HepG2 (cell line): ENCODE measurements around the gene DIS3L2. TPM values are rescaled to one million over a fixed set of nuclear protein-coding genes. Genes with fewer than 3 reads are reported as not detected.

ENCODE experiments used
- ATAC-seq: fragments of 200-7000 bp; cut with Tn5 transposase; 3 replicates; pipeline ENCODE4 v1.9.1; 2020; ENCODE audit warnings: mild to moderate bottlenecking, moderate library complexity
- BruUV-seq: library from RNA; stranded (reverse); fragments of 400-500 nt; replicated peaks from 2 replicates; lab custom pipeline; 2021; lab: Mats Ljungman, UMichigan
- CTCF ChIA-PET: fragments of 300-600 bp; formaldehyde crosslinking; extraction: SDS; loops from one replicate; lab custom pipeline; 2021; ENCODE audit warnings: low total read pairs, inconsistent platforms, low intra/inter-chr PET ratio; lab: Yijun Ruan, JAX
- POLR2A ChIA-PET: fragments of 350-600 bp; sonication (Branson Sonifier 250); formaldehyde crosslinking; loops from one replicate; lab custom pipeline; 2020; ENCODE audit warnings: antibody characterized with exemption, inconsistent platforms; lab: Yijun Ruan, JAX
- DNase-seq: peaks from one replicate; pipeline ENCODE4 v3.0.0-alpha.2; 2015; ENCODE audit warnings: low spot score
- FAIRE-seq: peaks from 3 replicates; lab custom pipeline; 2011; peaks lifted over from hg19 to GRCh38; lab: Jason Lieb, UNC
- H2AFZ ChIP-seq: one replicate; pipeline ENCODE4 v1.6.1; 2011; ENCODE audit warnings: low read length, inconsistent platforms
- H3K27ac ChIP-seq: fragments of 300-600 bp; 3 replicates; pipeline ENCODE4 v1.8.0; 2011; ENCODE audit warnings: mixed run types, mild to moderate bottlenecking, mixed read lengths, low read length, inconsistent platforms; ENCODE audit not compliant: insufficient read depth; ENCODE audit errors: extremely low read length
- H3K27me3 ChIP-seq, 2 experiments: fragments of 200-600 bp in 1 of 2; 2 replicates in 1 of 2; 3 replicates in 1 of 2; pipeline versions ENCODE4 v1.6.0 to v1.8.0; 2011; ENCODE audit warnings: low read length in 2 of 2, mild to moderate bottlenecking in 2 of 2, moderate library complexity in 2 of 2, inconsistent platforms in 1 of 2; ENCODE audit not compliant: insufficient read depth in 2 of 2, control insufficient read depth in 1 of 2
- H3K36me3 ChIP-seq, 2 experiments: fragments of 200-600 bp in 1 of 2; replicated peaks in 1 of 2; 2 replicates in 1 of 2; 3 replicates in 1 of 2; pipeline versions ENCODE4 v1.5.1 to v1.8.0; 2011; ENCODE audit warnings: low read length in 2 of 2, inconsistent platforms in 1 of 2; ENCODE audit not compliant: insufficient read depth in 2 of 2, control insufficient read depth in 1 of 2
- H3K4me1 ChIP-seq: 2 replicates; pipeline ENCODE4 v1.5.1; 2012; ENCODE audit warnings: low read length, inconsistent platforms; ENCODE audit not compliant: insufficient read depth
- H3K4me2 ChIP-seq: 2 replicates; pipeline ENCODE4 v1.6.0; 2011; ENCODE audit warnings: low read depth, low read length, inconsistent platforms
- H3K4me3 ChIP-seq, 3 experiments: fragments of 200-600 bp in 1 of 3; sonication (generic), shearing (Covaris generic) in 1 of 3; replicated peaks in 1 of 3; 2 replicates each; pipeline ENCODE4 v1.5.1; 2011 to 2016; ENCODE audit warnings: low read length in 3 of 3, inconsistent platforms in 2 of 3, low read depth in 2 of 3, mild to moderate bottlenecking in 2 of 3, control low read depth in 1 of 3, mixed read lengths in 1 of 3; ENCODE audit not compliant: insufficient read depth in 1 of 3
- H3K79me2 ChIP-seq: one replicate; pipeline ENCODE4 v1.6.1; 2011; ENCODE audit warnings: low read length, inconsistent platforms; ENCODE audit not compliant: insufficient read depth
- H3K9ac ChIP-seq: 2 replicates; pipeline ENCODE4 v1.6.0; 2011; ENCODE audit warnings: mild to moderate bottlenecking, low read depth, low read length, inconsistent platforms; ENCODE audit not compliant: insufficient read depth
- H3K9me3 ChIP-seq: 2 replicates; pipeline ENCODE4 v1.5.1; 2012; ENCODE audit warnings: mild to moderate bottlenecking, low read length
- H4K20me1 ChIP-seq: 2 replicates; pipeline ENCODE4 v1.6.0; 2011; ENCODE audit warnings: inconsistent platforms, mild to moderate bottlenecking, low read length, moderate library complexity; ENCODE audit not compliant: insufficient read depth
- KLF16 ChIP-seq, 2 experiments: sonication (generic) in 1 of 2; formaldehyde crosslinking in 1 of 2; IDR thresholded peaks; 2 replicates each; pipeline versions ENCODE4 v1.6.1 to v1.8.0; 2016 to 2023; ENCODE audit warnings: missing genetic modification reagents in 2 of 2, missing compliant biosample characterization in 1 of 2
- MIER2 ChIP-seq: IDR thresholded peaks from 2 replicates; pipeline ENCODE4 v1.6.1; 2016; ENCODE audit warnings: missing biosample characterization, missing genetic modification reagents
- NR3C1 ChIP-seq: sonication (generic); formaldehyde crosslinking; IDR thresholded peaks from 2 replicates; pipeline ENCODE4 v1.4.0; 2020; ENCODE audit warnings: missing genetic modification reagents
- PAX8 ChIP-seq: sonication (generic); formaldehyde crosslinking; IDR thresholded peaks from 2 replicates; pipeline ENCODE4 v1.8.0; 2022; ENCODE audit warnings: mild to moderate bottlenecking, missing genetic modification reagents, borderline replicate concordance
- RCOR2 ChIP-seq: IDR thresholded peaks from 2 replicates; pipeline ENCODE4 v1.6.1; 2016; ENCODE audit warnings: missing biosample characterization, missing genetic modification reagents
- SAFB2 ChIP-seq: sonication (generic); formaldehyde crosslinking; IDR thresholded peaks from 2 replicates; pipeline ENCODE4 v1.5.1; 2020; ENCODE audit warnings: missing genetic modification reagents, low read depth, mild to moderate bottlenecking, borderline replicate concordance
- SRY ChIP-seq: sonication (generic); formaldehyde crosslinking; IDR thresholded peaks from 2 replicates; pipeline ENCODE4 v1.8.0; 2022; ENCODE audit warnings: mild to moderate bottlenecking, missing genetic modification reagents
- TAF1 ChIP-seq: sonication (generic); formaldehyde crosslinking; IDR thresholded peaks from 2 replicates; pipeline ENCODE4 v1.4.0; 2020; ENCODE audit warnings: missing genetic modification reagents
- ZBTB42 ChIP-seq: sonication (generic); formaldehyde crosslinking; IDR thresholded peaks from 2 replicates; pipeline ENCODE4 v1.5.0; 2020; ENCODE audit warnings: mild to moderate bottlenecking, missing genetic modification reagents
- ZBTB7B ChIP-seq: sonication (generic); formaldehyde crosslinking; IDR thresholded peaks from 2 replicates; pipeline ENCODE4 v1.4.0; 2020; ENCODE audit warnings: missing genetic modification reagents
- ZNF224 ChIP-seq: sonication (generic); formaldehyde crosslinking; IDR thresholded peaks from 2 replicates; pipeline ENCODE4 v1.5.0; 2020; ENCODE audit warnings: mild to moderate bottlenecking, missing genetic modification reagents
- ZNF33B ChIP-seq: sonication (generic); formaldehyde crosslinking; IDR thresholded peaks from 2 replicates; pipeline ENCODE4 v1.5.1; 2020; ENCODE audit warnings: mild to moderate bottlenecking, missing genetic modification reagents
- ZZZ3 ChIP-seq: sonication (generic); formaldehyde crosslinking; IDR thresholded peaks from 2 replicates; pipeline ENCODE4 v1.4.0; 2020; ENCODE audit warnings: missing genetic modification reagents, mild to moderate bottlenecking, borderline replicate concordance
- WGBS: methylation state at CpG from one replicate; pipeline ENCODE4 v1.1.6; 2017; ENCODE audit warnings: low lambda C conversion rate; 5-methylcytosine and 5-hydroxymethylcytosine counted together
- in situ Hi-C: cut with HindIII; loops from 2 replicates; pipeline ENCODE4 v1.10.0; 2017; ENCODE audit warnings: low pct_unique_long_range_greater_than_20kb; ENCODE audit not compliant: extremely low pct_ligation_motif_present
- intact Hi-C: fragments of 100-400 bp; cut with micrococcal nuclease; formaldehyde crosslinking; loops from one replicate; pipeline ENCODE4 v1.10.0; 2022; ENCODE audit not compliant: unreplicated experiment
- polyA plus RNA-seq, 8 experiments: library from polyadenylated mRNA; depleted of rRNA in 3 of 8; stranded (reverse) in 7 of 8; unstranded in 1 of 8; fragments of >200 nt; fragmentation: Illumina TruSeq in 4 of 8; extraction: Trizol in 4 of 8; gene quantifications; 2 replicates each; pipeline versions ENCODE4 v1.2.1 to v1.2.3, GENCODE V29; 2011 to 2016; ENCODE audit warnings: low read depth in 4 of 8, missing spikeins in 1 of 8, mixed read lengths in 1 of 8; ENCODE audit not compliant: insufficient read depth in 1 of 8
- total RNA-seq, 5 experiments: library from RNA; depleted of rRNA; stranded (reverse); fragments of >200 nt; fragmentation: Illumina TruSeq; extraction: Trizol; gene quantifications; 2 replicates each; pipeline ENCODE4 v1.2.3, GENCODE V29; 2016; ENCODE audit warnings: low read depth in 1 of 5

DIS3L2 gene
- total and polyA plus RNA-seq, 2 of the 13 experiments (the other 11 are each of a cell fraction or from before 2014, with no cell fraction given): 7.0 to 23.9 TPM

- intact Hi-C loops: no loop called here
- BruUV-seq: no TSS peak
- no peak for DNase-seq
- no peak overlapping the region for H3K9ac ChIP-seq
- WGBS: 33% methylated on average over 7 of the region's 7 CpGs
- H3K27ac ChIP-seq: no peak overlapping the region
- H3K4me2 ChIP-seq: no peak overlapping the region
- no peaks in the 10 kb centered on the region for H3K9me3 ChIP-seq
- no peaks in the 10 kb centered on the region; the same call in 1 of the 2 replicates for H4K20me1 ChIP-seq
- H3K27me3 ChIP-seq: peaks cover 10 to 72% of the 10 kb centered on the region in 2 experiments
- no peak overlapping the region for H3K4me3 ChIP-seq
- no peak for FAIRE-seq
- no peak for ATAC-seq
- no peak for TF ChIP-seq SAFB2 (CRISPR knock-in tag)
- no peak for TF ChIP-seq RCOR2 (CRISPR knock-in tag)
- no peak for TF ChIP-seq ZZZ3
- TF ChIP-seq SRY (CRISPR knock-in tag): no peak
- no peak for TF ChIP-seq TAF1
- no peak for TF ChIP-seq ZBTB42 (CRISPR knock-in tag)
- no peak for TF ChIP-seq KLF16 (CRISPR knock-in tag; IDR thresholded peaks at IDR 0.05)
- no peak for TF ChIP-seq PAX8 (CRISPR knock-in tag)
- no peak for TF ChIP-seq ZBTB7B
- no peak for TF ChIP-seq ZNF224 (CRISPR knock-in tag)
- TF ChIP-seq NR3C1 (CRISPR knock-in tag): no peak
- TF ChIP-seq ZNF33B: no peak
- TF ChIP-seq MIER2 (CRISPR knock-in tag): no peak
- TF ChIP-seq, all 625 proteins: peak for 0
- POLR2A ChIA-PET: no interaction called here
- H3K4me1 ChIP-seq: no peaks in the 10 kb centered on the region
- H3K36me3 ChIP-seq: no peaks in the 10 kb centered on the region
- CTCF ChIA-PET: no interaction called here
- in situ Hi-C loops: no loop called here
- no peak overlapping the region for H2AFZ ChIP-seq
- no peaks in the 10 kb centered on the region for H3K79me2 ChIP-seq
Measured at GRCh38 chr2:232376713-232377112, 415.2 kb downstream of the DIS3L2 start.
